DOHH2 (cell line): ENCODE results near the gene GDAP1L1.
"Not testable (repeated sequence)": the region's sequence is repeated elsewhere in the genome, so short reads cannot be mapped to it uniquely, and the experiment has no call there.

Source experiments
- H3F3A ChIP-seq: fragments of 200-600 bp; sonication (generic), shearing (Covaris generic); 2 replicates; pipeline ENCODE4 v1.6.0; 2016; ENCODE audit warnings: antibody characterized with exemption, mild to moderate bottlenecking; ENCODE audit not compliant: control insufficient read depth, insufficient read depth
- H3K27ac ChIP-seq: fragments of 200-600 bp; sonication (generic); 2 replicates; pipeline ENCODE4 v1.5.1; 2014; ENCODE audit warnings: low read depth, mild to moderate bottlenecking, low read length, moderate library complexity
- H3K27me3 ChIP-seq: fragments of 200-600 bp; sonication (generic); 2 replicates; pipeline ENCODE4 v1.6.1; 2014; ENCODE audit warnings: mild to moderate bottlenecking, low read length, mixed read lengths; ENCODE audit not compliant: control insufficient read depth
- H3K36me3 ChIP-seq: fragments of 200-600 bp; sonication (generic); 2 replicates; pipeline ENCODE4 v1.6.1; 2014; ENCODE audit warnings: mild to moderate bottlenecking, low read length, moderate library complexity, mixed read lengths; ENCODE audit not compliant: control insufficient read depth
- H3K4me1 ChIP-seq: fragments of 200-600 bp; sonication (generic); 2 replicates; pipeline ENCODE4 v1.6.1; 2014; ENCODE audit warnings: mild to moderate bottlenecking, low read length, mixed read lengths; ENCODE audit not compliant: control insufficient read depth
- H3K4me2 ChIP-seq: fragments of 200-600 bp; sonication (generic); 2 replicates; pipeline ENCODE4 v1.6.0; 2014; ENCODE audit warnings: mild to moderate bottlenecking, low read length, moderate library complexity
- H3K4me3 ChIP-seq: fragments of 200-600 bp; sonication (generic); 2 replicates; pipeline ENCODE4 v1.5.1; 2014; ENCODE audit warnings: mild to moderate bottlenecking, low read length, mixed read lengths
- H3K79me2 ChIP-seq: fragments of 200-600 bp; sonication (generic); 2 replicates; pipeline ENCODE4 v1.6.1; 2014; ENCODE audit warnings: mild to moderate bottlenecking, low read length, mixed read lengths; ENCODE audit not compliant: control insufficient read depth
- H3K9me2 ChIP-seq: fragments of 200-600 bp; sonication (generic); replicated peaks from 2 replicates; pipeline ENCODE4 v1.6.1; 2014; ENCODE audit warnings: mild to moderate bottlenecking, low read length, mixed read lengths; ENCODE audit not compliant: control insufficient read depth
- H3K9me3 ChIP-seq: fragments of 200-600 bp; sonication (generic); 2 replicates; pipeline ENCODE4 v1.6.1; 2014; ENCODE audit warnings: antibody characterized with exemption, low read length, mixed read lengths; ENCODE audit not compliant: control insufficient read depth, insufficient read depth
- H4K20me1 ChIP-seq: fragments of 200-600 bp; sonication (generic); 2 replicates; pipeline ENCODE4 v1.6.0; 2014; ENCODE audit warnings: low read depth, mild to moderate bottlenecking, antibody characterized with exemption, low read length, moderate library complexity; ENCODE audit not compliant: control insufficient read depth, insufficient read depth
- CTCF ChIP-seq: fragments of 200-600 bp; sonication (generic); IDR thresholded peaks from one replicate; pipeline ENCODE4 v1.5.1; 2014; ENCODE audit warnings: antibody characterized with exemption, mild to moderate bottlenecking, low read depth, low read length; ENCODE audit not compliant: poor library complexity, severe bottlenecking
- EZH2phosphoT487 ChIP-seq: fragments of 200-600 bp; sonication (generic); IDR thresholded peaks from 2 replicates; pipeline ENCODE4 v1.6.1; 2017; ENCODE audit warnings: borderline replicate concordance, mild to moderate bottlenecking, antibody characterized with exemption, low read length, moderate library complexity, mixed read lengths

GDAP1L1 gene

GRCh38 chr20:44319839-44320422 is 72.8 kb downstream of the GDAP1L1 start:
- Histone ChIP-seq H3K4me1 (peaks cover 10% of the 10 kb centered on the region), H3F3A (no peaks in the 10 kb centered on the region), H4K20me1 (no peaks in the 10 kb centered on the region), H3K79me2 (no peaks in the 10 kb centered on the region), H3K27me3 (peaks cover 3% of the 10 kb centered on the region; the same call in 1 of the 2 replicates), H3K27ac (0 out of 2 replicates have a peak overlapping the region, but pooled peaks have one; percentile 18), H3K36me3 (no peaks in the 10 kb centered on the region), H3K4me3 (no peak overlapping the region), H3K9me3 (no peaks in the 10 kb centered on the region), H3K4me2 (peak overlapping the region; percentile 26; the same call in 1 of the 2 replicates), H3K9me2 (no peaks in the 10 kb centered on the region)
- TF ChIP-seq EZH2phosphoT487 (no peak), CTCF (no peak)

- no peaks in the 10 kb centered on the region for H3K9me3 ChIP-seq
- no peaks in the 10 kb centered on the region for H3K9me2 ChIP-seq
- H3K4me3 ChIP-seq = no peak overlapping the region
- no peaks in the 10 kb centered on the region for H3K36me3 ChIP-seq
- TF ChIP-seq EZH2phosphoT487 = no peak
- no peak for TF ChIP-seq CTCF
- no peak overlapping the region for H3K4me2 ChIP-seq
- H3F3A ChIP-seq = no peaks in the 10 kb centered on the region
- H3K27ac ChIP-seq = no peak overlapping the region
- peaks cover 7% of the 10 kb centered on the region for H3K27me3 ChIP-seq
- no peaks in the 10 kb centered on the region for H4K20me1 ChIP-seq
- H3K4me1 ChIP-seq = peaks cover 15% of the 10 kb centered on the region
- H3K79me2 ChIP-seq = no peaks in the 10 kb centered on the region
Observed at GRCh38 chr20:44324343-44324742, 77.2 kb downstream of the GDAP1L1 start.

GRCh38 chr20:44326391-44327159 is 79.5 kb downstream of the GDAP1L1 start:
- Histone ChIP-seq H3F3A (no peaks in the 10 kb centered on the region), H3K27me3 (peaks cover 4% of the 10 kb centered on the region; the same call in 1 of the 2 replicates), H3K9me3 (no peaks in the 10 kb centered on the region), H3K36me3 (no peaks in the 10 kb centered on the region), H3K9me2 (no peaks in the 10 kb centered on the region), H3K4me1 (peaks cover 5% of the 10 kb centered on the region; the same call in 1 of the 2 replicates), H3K27ac (no peak overlapping the region), H4K20me1 (no peaks in the 10 kb centered on the region), H3K79me2 (no peaks in the 10 kb centered on the region), H3K4me3 (peak overlapping the region; percentile 4; the same call in 1 of the 2 replicates), H3K4me2 (peak overlapping the region; percentile 42)
- TF ChIP-seq EZH2phosphoT487 (no peak), CTCF (peak; percentile 18)

- not testable (repeated sequence) for H3K4me3 ChIP-seq, H3K4me2 ChIP-seq, H3K9me2 ChIP-seq, H3K27ac ChIP-seq, H3K36me3 ChIP-seq, H3K27me3 ChIP-seq, H3K9me3 ChIP-seq, H3K79me2 ChIP-seq, H3F3A ChIP-seq, H4K20me1 ChIP-seq, H3K4me1 ChIP-seq
Observed at GRCh38 chr20:44327748-44328147, 80.6 kb downstream of the GDAP1L1 start.
